Astrocyte of the spinal cord (primary cell): ENCODE measurements around the gene CACNA1B.
"Not testable (repeated sequence)": the region's sequence is repeated elsewhere in the genome, so short reads cannot be mapped to it uniquely, and the experiment has no call there.

Experiments used
- DNase-seq: peaks from one replicate; pipeline ENCODE4 v3.0.0; 2011; ENCODE audit warnings: low read depth, low spot score
- H3K4me3 ChIP-seq: 2 replicates; pipeline ENCODE4 v1.5.1; 2011; ENCODE audit warnings: low read depth, mild to moderate bottlenecking, low read length, moderate library complexity
- CTCF ChIP-seq: IDR thresholded peaks from 2 replicates; pipeline ENCODE4 v1.5.1; 2012; ENCODE audit warnings: low read depth, mild to moderate bottlenecking, low read length, inconsistent platforms
- in situ Hi-C: cut with HindIII; loops from 2 replicates; pipeline ENCODE4 v1.10.0; 2017; ENCODE audit warnings: low sequenced_read_pairs

Gene CACNA1B

DNA sequence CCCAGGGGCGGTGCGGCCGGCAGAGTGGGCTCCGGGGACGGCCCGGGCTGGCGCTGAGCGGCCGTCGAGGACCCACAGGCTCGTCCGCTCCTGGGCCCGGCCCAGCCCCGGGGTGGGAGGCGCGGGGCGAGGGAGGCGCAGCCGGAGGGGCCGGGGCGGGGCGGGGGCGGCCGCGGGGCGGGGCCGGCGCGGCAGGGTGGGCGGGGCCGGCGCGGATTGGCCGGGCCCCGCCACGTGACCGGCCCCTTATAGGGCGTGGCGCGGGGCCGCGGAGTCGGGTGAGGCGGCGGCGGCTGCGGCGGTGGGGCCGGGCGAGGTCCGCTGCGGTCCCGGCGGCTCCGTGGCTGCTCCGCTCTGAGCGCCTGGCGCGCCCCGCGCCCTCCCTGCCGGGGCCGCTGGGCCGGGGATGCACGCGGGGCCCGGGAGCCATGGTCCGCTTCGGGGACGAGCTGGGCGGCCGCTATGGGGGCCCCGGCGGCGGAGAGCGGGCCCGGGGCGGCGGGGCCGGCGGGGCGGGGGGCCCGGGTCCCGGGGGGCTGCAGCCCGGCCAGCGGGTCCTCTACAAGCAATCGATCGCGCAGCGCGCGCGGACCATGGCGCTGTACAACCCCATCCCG, at the start of gene CACNA1B:
TSS of gene CACNA1B (plus strand) at position 277 of the 617 bp plus-strand sequence. CDS start at position 429, 152 bp downstream.
- DNase-seq, H3K4me3 ChIP-seq, in situ Hi-C loops: not testable (repeated sequence)

DNA sequence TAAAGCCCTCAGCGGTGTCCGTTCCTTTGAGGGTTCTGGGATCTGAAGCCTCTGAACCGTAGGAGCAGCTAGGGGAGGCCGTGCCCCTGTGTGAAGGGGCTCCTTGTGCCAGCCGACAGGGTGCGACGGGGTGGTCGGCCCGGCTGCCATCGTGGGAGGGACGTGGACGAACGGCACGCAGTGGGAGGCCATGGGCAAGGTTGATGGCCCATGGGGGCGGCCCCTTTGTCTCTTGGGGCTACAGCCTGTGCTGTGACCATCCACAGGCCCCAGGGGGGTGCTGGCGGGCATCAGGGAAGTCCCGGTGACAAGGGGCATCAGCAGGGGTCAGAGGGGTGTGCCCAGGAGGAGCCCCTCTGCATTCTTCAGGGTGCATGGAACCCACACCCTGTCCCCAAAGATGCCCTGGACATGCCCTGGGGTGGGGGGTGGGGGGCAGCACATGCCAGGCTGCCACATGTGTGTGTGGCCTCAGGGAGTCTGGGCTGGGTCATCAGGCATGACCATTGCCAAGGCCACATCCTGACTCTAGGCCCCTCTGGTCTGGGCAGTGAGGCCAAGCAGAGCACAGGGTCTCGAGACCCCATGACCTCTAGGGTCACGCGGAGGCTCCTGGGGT, 49.6 kb upstream of the CACNA1B start:
- in situ Hi-C loops: no loop called here
- no peak overlapping the region for H3K4me3 ChIP-seq
- no peak for DNase-seq
- no peak for TF ChIP-seq CTCF

GRCh38 chr9:137828527-137829259, 48.9 kb upstream of the CACNA1B start:
- no peak overlapping the region for H3K4me3 ChIP-seq
- in situ Hi-C loops: no loop called here
- no peak for TF ChIP-seq CTCF
- peak; percentile 5 for DNase-seq

DNA sequence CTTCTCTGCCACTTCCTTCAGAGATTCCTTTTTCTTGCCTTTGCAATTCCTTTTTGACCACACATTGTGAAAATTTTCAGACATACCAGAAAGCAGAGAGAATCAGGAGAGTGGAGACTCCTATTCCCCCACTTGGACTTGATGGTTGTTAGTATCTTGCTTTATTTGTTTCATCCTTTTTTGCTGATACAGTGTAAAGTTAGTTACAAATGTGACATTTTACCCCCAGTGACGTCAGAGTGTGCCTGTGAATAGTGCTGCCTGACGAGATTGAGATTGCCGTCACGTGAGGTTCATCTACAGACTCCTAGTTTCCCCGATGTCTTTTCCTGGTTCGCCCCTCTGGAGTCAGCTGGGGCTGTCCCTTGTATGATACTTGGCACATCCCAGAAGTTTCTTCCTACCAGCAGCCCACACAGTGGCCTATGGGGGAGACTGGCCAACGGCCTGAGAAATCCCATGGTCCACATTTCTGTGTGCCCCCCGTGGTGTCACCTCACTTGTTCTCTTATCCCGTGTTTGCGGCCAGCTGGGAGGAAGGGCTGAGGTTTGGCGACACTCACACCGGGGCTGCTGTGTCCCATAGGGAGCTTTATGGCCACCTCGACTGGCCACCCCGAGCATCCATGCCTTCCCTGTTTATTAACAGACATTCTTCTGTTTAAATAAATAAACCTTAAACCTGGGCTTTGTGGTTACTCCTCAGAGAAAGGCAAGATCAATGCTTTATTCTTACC, 48.2 kb upstream of the CACNA1B start:
- H3K4me3 ChIP-seq: no peak overlapping the region
- in situ Hi-C loops: no loop called here
- no peak for TF ChIP-seq CTCF
- DNase-seq: no peak

- in situ Hi-C loops: no loop called here
- H3K4me3 ChIP-seq: no peak overlapping the region
- TF ChIP-seq CTCF: no peak
- no peak for DNase-seq
These were observed 45.3 kb upstream of the CACNA1B start for GRCh38 chr9:137832191-137832700.

- in situ Hi-C loops: no loop called here
- no peak overlapping the region for H3K4me3 ChIP-seq
- no peak for TF ChIP-seq CTCF
- no peak for DNase-seq
These were observed 44.6 kb upstream of the CACNA1B start for GRCh38 chr9:137832830-137833590.
